ENCODE data around the gene RPGRIP1L.

RPGRIP1L gene

GRCh38 chr16:53581784-53582183 lies 121.9 kb downstream of the RPGRIP1L start:
- ATAC-seq, result no peak
- Mint-ChIP-seq H3K27me3 (no peaks in the 10 kb centered on the region), H3K4me1 (no peaks in the 10 kb centered on the region), H3K9me3 (no peaks in the 10 kb centered on the region), H3K36me3 (ENCODE audit: low read depth) (no peaks in the 10 kb centered on the region), H3K4me3 (no peak overlapping the region), H3K27ac (no peak overlapping the region)
- DNase-seq, result no peak

DNA sequence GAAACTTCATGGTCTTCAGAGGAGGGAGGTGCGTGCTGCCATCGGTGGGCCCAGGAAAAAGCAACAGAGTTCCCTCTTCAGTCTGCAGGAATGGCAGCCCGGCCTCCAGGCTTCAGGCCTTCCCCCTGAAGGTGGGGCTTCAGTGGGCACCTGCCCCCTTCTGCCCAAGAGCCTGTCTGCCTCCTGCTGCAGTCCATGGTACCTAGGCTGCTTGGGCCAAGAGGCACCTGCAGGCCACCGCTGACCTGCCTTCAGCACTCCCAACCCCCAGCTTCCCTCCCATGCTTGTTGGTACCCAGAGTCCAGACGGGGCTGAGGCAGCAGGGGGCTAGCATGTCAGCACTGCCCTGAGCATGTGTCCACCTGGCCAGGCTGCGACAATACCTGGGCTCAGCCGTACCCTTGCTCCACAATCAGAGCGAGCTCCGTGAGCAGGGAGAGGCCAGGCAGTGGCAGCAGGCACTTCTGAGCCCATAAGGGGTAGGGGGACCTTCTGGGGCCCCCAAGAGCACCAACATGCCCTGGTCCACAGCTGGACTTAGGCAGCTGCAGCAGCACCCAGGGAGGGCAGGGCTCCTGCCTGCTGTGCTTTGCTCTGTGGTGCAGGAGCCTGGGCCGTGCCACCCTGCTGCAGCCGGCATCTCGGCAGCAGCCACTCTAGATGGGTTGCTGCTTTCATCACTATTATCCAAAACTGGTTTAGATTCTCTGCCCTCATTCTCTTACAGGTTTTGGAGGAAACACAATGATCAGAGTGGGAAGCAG lies 123.4 kb downstream of the RPGRIP1L start:
- no peak overlapping the region for H3K27ac Mint-ChIP-seq
- no peaks in the 10 kb centered on the region for H3K9me3 Mint-ChIP-seq
- H3K4me3 Mint-ChIP-seq, result no peak overlapping the region
- no peaks in the 10 kb centered on the region for H3K27me3 Mint-ChIP-seq
- H3K36me3 Mint-ChIP-seq (ENCODE audit: low read depth), result no peaks in the 10 kb centered on the region
- no peaks in the 10 kb centered on the region for H3K4me1 Mint-ChIP-seq
- peak; percentile 20 for ATAC-seq
- DNase-seq, result no peak

DNA sequence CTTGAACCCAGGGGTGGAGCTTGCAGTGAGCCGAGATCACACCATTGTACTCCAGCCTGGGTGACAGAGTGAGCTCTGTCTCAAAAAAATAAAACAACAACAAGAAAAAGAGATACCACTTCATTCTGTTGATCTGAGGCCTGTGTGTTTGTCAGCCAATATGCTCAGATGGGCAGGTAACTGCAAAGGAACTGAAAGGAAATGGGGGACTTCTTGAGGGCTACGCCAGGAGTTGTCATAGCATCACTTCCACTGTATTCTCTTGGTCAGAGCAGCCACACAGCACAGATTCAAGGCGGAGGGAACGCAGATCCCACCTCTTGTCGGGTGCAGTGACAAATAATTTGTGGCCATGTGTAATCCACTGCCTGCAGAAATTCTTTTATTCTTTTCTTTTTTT lies 126.8 kb downstream of the RPGRIP1L start:
- no peaks in the 10 kb centered on the region for H3K27me3 Mint-ChIP-seq
- H3K36me3 Mint-ChIP-seq (ENCODE audit: low read depth), result no peaks in the 10 kb centered on the region
- H3K4me3 Mint-ChIP-seq, result no peak overlapping the region

DNA sequence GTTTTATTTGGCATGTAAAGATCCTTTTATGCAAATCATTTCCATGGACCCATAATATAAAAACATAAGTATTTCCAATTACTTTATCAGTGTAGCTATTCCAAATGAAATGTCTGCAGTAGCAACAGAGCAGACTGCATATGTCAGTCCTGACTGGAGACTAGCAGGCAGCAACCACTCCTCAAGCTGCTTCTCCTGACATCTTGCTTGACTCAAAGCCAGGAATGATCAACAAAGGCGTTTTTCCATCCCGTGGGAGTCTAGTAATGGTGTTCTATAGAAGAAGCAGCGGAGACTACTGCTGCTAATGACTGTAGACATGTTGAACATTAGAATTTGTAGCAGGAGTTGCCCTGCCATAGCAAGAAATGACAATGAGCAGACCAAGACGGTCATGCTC lies 127.4 kb downstream of the RPGRIP1L start:
- ATAC-seq (no peak), DNase-seq (no peak)
- Mint-ChIP-seq H3K9me3 (peaks cover 23% of the 10 kb centered on the region), H3K27me3 (no peaks in the 10 kb centered on the region), H3K27ac (no peak overlapping the region), H3K4me1 (no peaks in the 10 kb centered on the region), H3K4me3 (no peak overlapping the region), H3K36me3 (ENCODE audit: low read depth) (peaks cover 5% of the 10 kb centered on the region)

More for the DNA sequence above, 126.8 kb downstream of the RPGRIP1L start:
- no peak for DNase-seq
- H3K27ac Mint-ChIP-seq, result no peak overlapping the region
- H3K9me3 Mint-ChIP-seq, result peaks cover 16% of the 10 kb centered on the region
- no peak for ATAC-seq
- H3K4me1 Mint-ChIP-seq, result no peaks in the 10 kb centered on the region

DNA sequence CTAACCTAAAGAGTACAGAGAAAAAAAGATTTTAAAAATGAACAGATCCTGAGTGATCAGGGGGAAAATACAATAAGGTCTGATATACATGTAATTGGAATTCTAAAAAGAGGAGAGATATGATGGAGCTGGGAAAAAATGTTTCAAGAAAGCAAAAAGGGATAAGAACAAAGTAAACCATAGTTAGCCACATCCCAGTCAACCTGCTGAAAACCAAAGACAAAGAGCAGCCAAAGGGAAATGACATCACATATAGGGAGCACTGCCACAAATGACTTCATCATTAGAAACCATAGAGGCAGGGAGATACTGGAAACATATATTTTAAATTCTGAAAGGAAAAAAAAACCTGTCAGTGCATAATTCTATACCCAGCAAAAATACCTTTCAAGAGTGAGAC lies 131.9 kb downstream of the RPGRIP1L start:
- Mint-ChIP-seq H3K4me3 (no peak overlapping the region), H3K36me3 (ENCODE audit: low read depth) (peaks cover 6% of the 10 kb centered on the region), H3K27ac (no peak overlapping the region), H3K4me1 (no peaks in the 10 kb centered on the region), H3K27me3 (no peaks in the 10 kb centered on the region), H3K9me3 (peaks cover 37% of the 10 kb centered on the region)
- no peak for DNase-seq
- no peak for ATAC-seq

DNA sequence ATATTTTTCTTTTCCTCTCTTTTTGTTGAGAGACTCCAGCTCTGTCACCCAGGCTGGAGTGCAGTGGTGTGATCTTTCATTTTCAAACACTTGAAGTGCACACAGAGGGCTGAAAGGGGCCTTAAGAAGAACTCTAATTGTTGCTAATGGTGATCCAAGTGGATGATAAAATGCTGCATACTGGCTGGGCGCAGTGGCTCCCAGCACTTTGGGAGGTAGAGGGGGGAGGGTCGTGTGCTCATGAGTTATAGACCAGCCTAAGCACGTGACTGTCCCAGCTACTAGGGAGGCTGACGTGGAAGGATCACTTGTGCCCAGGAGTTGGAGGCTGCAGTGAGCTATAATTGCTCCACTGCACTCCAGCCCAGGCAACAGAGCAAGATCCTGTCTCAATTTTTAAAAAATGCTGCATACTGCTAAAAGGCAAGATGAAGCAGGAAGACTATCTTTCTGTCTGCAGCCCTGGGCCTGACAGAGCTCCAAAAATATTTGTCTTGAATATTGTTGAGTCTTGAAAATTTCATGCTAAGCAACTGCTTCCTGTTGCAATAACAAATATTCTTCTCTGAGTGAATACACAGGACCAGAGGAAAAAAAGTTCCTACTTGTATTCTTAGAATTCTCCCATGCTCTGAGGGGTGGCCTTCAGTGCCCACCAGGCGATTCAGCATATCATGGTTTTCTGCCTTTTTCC lies 137.0 kb downstream of the RPGRIP1L start:
- no peak overlapping the region for H3K4me3 Mint-ChIP-seq

DNA sequence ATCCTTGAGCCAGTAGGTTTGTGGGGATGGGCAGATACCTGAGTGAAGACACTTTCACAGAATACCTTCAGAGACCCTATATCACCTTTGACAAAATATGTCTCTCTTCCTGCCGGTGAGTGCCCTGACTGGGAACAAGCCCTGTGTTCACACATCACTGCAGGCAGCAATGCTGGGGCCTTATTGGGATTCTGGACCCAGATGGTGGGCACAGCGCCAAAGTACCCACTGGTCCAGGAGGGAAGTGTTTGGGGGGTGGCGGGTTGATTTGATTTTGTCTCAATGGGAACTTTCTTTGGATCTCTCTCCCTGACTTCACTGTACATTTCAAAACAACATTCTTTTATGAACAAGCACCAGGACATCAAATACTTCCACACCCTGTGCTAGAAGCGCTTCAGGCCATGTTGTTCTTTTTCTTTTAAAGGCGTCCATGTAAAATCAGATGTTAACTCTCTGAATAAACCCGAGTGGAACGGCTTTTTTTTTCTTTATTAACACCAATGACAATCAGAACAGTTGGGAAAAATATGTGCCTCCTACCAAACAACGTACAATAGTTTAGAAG lies 138.3 kb downstream of the RPGRIP1L start:
- ATAC-seq, result no peak
- DNase-seq, result no peak
- Mint-ChIP-seq H3K9me3 (peaks cover 6% of the 10 kb centered on the region), H3K27me3 (no peaks in the 10 kb centered on the region), H3K4me3 (no peak overlapping the region), H3K27ac (no peak overlapping the region), H3K4me1 (no peaks in the 10 kb centered on the region), H3K36me3 (ENCODE audit: low read depth) (no peaks in the 10 kb centered on the region)

More for the DNA sequence above, 137.0 kb downstream of the RPGRIP1L start:
- peaks cover 19% of the 10 kb centered on the region for H3K9me3 Mint-ChIP-seq
- no peaks in the 10 kb centered on the region for H3K4me1 Mint-ChIP-seq
- ATAC-seq (no peak), DNase-seq (no peak)
- no peak overlapping the region for H3K27ac Mint-ChIP-seq
- H3K36me3 Mint-ChIP-seq (ENCODE audit: low read depth), result peaks cover 5% of the 10 kb centered on the region
- no peaks in the 10 kb centered on the region for H3K27me3 Mint-ChIP-seq

DNA sequence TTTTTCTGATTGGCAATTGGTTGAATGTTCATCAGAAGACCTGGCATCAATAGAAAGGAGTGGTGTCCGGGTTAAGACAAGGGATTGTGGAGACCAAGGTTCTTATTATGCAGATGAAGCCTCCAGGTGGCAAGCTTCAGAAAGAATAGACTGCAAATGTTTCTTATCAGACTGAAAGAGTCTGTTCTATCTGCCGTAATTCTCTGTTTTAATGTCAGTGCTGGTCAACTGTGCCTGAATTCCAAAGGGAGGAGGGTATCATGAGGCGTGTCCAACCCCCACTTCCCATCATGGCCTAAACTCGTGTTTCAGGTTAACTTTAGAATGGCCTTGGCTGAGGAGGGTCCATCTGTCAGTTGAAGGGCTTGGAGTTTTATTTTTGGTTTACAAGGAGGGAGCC lies 140.2 kb downstream of the RPGRIP1L start:
- ATAC-seq (no peak), DNase-seq (no peak)
- no peaks in the 10 kb centered on the region for H3K9me3 Mint-ChIP-seq
- H3K27ac Mint-ChIP-seq, result no peak overlapping the region
- H3K4me1 Mint-ChIP-seq, result no peaks in the 10 kb centered on the region
- no peaks in the 10 kb centered on the region for H3K36me3 Mint-ChIP-seq (ENCODE audit: low read depth)
- H3K4me3 Mint-ChIP-seq, result no peak overlapping the region
- H3K27me3 Mint-ChIP-seq, result no peaks in the 10 kb centered on the region

- Mint-ChIP-seq H3K27me3 (no peaks in the 10 kb centered on the region), H3K36me3 (ENCODE audit: low read depth) (no peaks in the 10 kb centered on the region), H3K9me3 (no peaks in the 10 kb centered on the region), H3K4me3 (no peak overlapping the region), H3K27ac (no peak overlapping the region), H3K4me1 (no peaks in the 10 kb centered on the region)
- ATAC-seq (no peak), DNase-seq (no peak)
Measured at GRCh38 chr16:53561101-53561888, 142.4 kb downstream of the RPGRIP1L start.

DNA sequence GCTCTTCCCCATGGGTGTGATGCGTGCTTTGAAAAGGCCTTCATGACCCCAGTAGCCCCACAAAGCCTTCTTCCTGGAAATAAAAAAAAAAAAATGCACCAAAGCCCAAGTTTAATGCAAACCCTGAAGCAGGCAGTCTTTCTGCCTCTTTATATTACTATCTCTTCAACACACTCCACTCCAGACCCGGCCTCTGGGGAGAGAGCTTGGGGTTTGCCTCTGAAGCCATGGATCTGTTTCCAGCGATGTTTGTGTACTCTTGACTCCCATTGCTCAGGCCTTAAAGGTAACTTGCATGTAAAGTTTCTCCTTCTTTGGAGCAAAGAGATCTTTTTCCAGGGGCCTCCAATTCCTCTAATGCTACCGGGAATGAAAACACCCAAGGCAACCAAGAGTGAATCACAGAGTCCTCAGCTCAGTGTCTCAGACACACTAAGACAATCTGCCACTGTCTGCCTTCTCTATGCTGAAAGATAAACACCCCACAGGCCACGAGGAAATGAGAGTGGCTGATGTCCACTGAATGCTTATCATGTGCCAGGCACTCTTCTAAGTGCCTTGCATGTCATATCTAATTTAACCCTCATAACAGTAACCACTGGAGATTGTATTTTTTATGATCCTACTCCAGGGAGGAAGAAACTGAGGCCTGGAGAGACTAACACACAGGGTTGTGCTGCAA lies 144.2 kb downstream of the RPGRIP1L start:
- no peaks in the 10 kb centered on the region for H3K4me1 Mint-ChIP-seq
- H3K36me3 Mint-ChIP-seq (ENCODE audit: low read depth), result no peaks in the 10 kb centered on the region
- ATAC-seq, result no peak

GRCh38 chr16:53558710-53559109 lies 144.9 kb downstream of the RPGRIP1L start:
- Mint-ChIP-seq H3K4me1 (no peaks in the 10 kb centered on the region), H3K27me3 (peaks cover under 1% of the 10 kb centered on the region), H3K36me3 (ENCODE audit: low read depth) (no peaks in the 10 kb centered on the region), H3K9me3 (no peaks in the 10 kb centered on the region), H3K27ac (no peak overlapping the region), H3K4me3 (no peak overlapping the region)
- no peak for ATAC-seq
- DNase-seq, result no peak

More for the DNA sequence above, 144.2 kb downstream of the RPGRIP1L start:
- no peaks in the 10 kb centered on the region for H3K9me3 Mint-ChIP-seq
- no peaks in the 10 kb centered on the region for H3K27me3 Mint-ChIP-seq
- H3K27ac Mint-ChIP-seq, result no peak overlapping the region
- H3K4me3 Mint-ChIP-seq, result no peak overlapping the region
- DNase-seq, result no peak

DNA sequence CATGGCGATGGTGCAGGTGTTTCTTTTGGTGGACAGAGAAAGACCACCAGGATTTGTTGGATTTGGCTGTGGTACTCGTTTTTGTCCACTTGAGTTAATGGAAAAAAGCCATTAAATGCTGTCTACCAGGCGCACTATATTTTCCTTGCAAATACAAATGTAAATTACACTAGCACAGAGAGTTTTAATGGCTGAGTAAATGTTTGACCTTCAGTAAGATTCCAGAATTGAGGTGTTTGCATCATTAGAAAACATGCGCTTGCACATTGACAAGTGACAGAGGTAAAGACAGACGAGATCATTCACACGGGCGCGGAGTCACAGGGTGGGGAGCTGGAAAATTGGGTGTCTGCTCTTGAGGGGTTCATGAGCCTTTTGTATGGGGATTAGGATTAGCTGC lies 147.1 kb downstream of the RPGRIP1L start:
- Mint-ChIP-seq H3K36me3 (ENCODE audit: low read depth) (no peaks in the 10 kb centered on the region), H3K9me3 (no peaks in the 10 kb centered on the region), H3K27ac (no peak overlapping the region), H3K27me3 (peaks cover 5% of the 10 kb centered on the region), H3K4me1 (no peaks in the 10 kb centered on the region), H3K4me3 (no peak overlapping the region)
- ATAC-seq (no peak), DNase-seq (no peak)

GRCh38 chr16:53549970-53550690 lies 153.5 kb downstream of the RPGRIP1L start:
- Mint-ChIP-seq H3K36me3 (ENCODE audit: low read depth) (no peaks in the 10 kb centered on the region), H3K4me3 (no peak overlapping the region), H3K27ac (no peak overlapping the region), H3K9me3 (no peaks in the 10 kb centered on the region), H3K4me1 (peaks cover 36% of the 10 kb centered on the region), H3K27me3 (peaks cover 31% of the 10 kb centered on the region)
- DNase-seq (peak; percentile 44), ATAC-seq (peak; percentile 70)
